Lower lobe of right lung (tissue), 2 donors: Measurements from ENCODE around the gene HYAL4. TPM values are rescaled to one million over a fixed set of nuclear protein-coding genes. Genes with fewer than 3 reads are reported as not detected.

ENCODE experiments used
- ATAC-seq, 2 donors: fragments of 200-7000 bp; cut with Tn5 transposase; one replicate each; pipeline ENCODE4 v1.9.1; 2020 to 2022; ENCODE audit warnings: mild to moderate bottlenecking in 2 of 2, moderate library complexity in 2 of 2
- DNase-seq: peaks from one replicate; pipeline ENCODE4 v3.0.0-alpha.2; 2020
- H3K27ac ChIP-seq: fragments of 200-600 bp; one replicate; pipeline ENCODE4 v1.8.0; 2022
- H3K27me3 ChIP-seq: fragments of 200-600 bp; one replicate; pipeline ENCODE4 v1.8.0; 2022; ENCODE audit warnings: low read depth
- H3K36me3 ChIP-seq: fragments of 200-600 bp; one replicate; pipeline ENCODE4 v1.8.0; 2022; ENCODE audit warnings: mild to moderate bottlenecking
- H3K4me1 ChIP-seq: fragments of 200-600 bp; one replicate; pipeline ENCODE4 v1.8.0; 2022
- H3K4me3 ChIP-seq: fragments of 200-600 bp; one replicate; pipeline ENCODE4 v1.8.0; 2022; ENCODE audit warnings: mild to moderate bottlenecking
- H3K9me3 ChIP-seq: fragments of 200-600 bp; one replicate; pipeline ENCODE4 v1.8.0; 2022
- intact Hi-C: fragments of 100-400 bp; cut with DNase I; formaldehyde crosslinking; loops from one replicate; pipeline ENCODE4 v1.11.0; 2022
- total RNA-seq: library from RNA; stranded (reverse); fragmentation: NEBNext Ultra II Directional; extraction: Animal tissue kit (Norgen Biotek cat#: 25700); gene quantifications from one replicate; pipeline ENCODE4 v1.2.1, GENCODE V29; 2021
- TF ChIP-seq, protein P1 (sequence below): fragments of 200-600 bp; IDR thresholded peaks from one replicate; pipeline ENCODE4 v1.8.0; 2022; ENCODE audit warnings: antibody characterized with exemption, mild to moderate bottlenecking
- donor health status: DM: no; HTN: yes; CAD: no; lungs with severe emphysema.

Gene HYAL4
- total RNA-seq, 1 donor from 2014 or later, result not detected

GRCh38 chr7:123917878-123918277 is 72.9 kb downstream of the HYAL4 start:
- Histone ChIP-seq H3K9me3 (no peaks in the 10 kb centered on the region), H3K4me1 (no peaks in the 10 kb centered on the region), H3K27me3 (no peaks in the 10 kb centered on the region), H3K4me3 (no peak overlapping the region), H3K36me3 (no peaks in the 10 kb centered on the region), H3K27ac (no peak overlapping the region)
- ATAC-seq (no peak), DNase-seq (no peak)
- TF ChIP-seq, protein P1, sequence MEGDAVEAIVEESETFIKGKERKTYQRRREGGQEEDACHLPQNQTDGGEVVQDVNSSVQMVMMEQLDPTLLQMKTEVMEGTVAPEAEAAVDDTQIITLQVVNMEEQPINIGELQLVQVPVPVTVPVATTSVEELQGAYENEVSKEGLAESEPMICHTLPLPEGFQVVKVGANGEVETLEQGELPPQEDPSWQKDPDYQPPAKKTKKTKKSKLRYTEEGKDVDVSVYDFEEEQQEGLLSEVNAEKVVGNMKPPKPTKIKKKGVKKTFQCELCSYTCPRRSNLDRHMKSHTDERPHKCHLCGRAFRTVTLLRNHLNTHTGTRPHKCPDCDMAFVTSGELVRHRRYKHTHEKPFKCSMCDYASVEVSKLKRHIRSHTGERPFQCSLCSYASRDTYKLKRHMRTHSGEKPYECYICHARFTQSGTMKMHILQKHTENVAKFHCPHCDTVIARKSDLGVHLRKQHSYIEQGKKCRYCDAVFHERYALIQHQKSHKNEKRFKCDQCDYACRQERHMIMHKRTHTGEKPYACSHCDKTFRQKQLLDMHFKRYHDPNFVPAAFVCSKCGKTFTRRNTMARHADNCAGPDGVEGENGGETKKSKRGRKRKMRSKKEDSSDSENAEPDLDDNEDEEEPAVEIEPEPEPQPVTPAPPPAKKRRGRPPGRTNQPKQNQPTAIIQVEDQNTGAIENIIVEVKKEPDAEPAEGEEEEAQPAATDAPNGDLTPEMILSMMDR, result no peak
- intact Hi-C loops, result no loop called here

DNA sequence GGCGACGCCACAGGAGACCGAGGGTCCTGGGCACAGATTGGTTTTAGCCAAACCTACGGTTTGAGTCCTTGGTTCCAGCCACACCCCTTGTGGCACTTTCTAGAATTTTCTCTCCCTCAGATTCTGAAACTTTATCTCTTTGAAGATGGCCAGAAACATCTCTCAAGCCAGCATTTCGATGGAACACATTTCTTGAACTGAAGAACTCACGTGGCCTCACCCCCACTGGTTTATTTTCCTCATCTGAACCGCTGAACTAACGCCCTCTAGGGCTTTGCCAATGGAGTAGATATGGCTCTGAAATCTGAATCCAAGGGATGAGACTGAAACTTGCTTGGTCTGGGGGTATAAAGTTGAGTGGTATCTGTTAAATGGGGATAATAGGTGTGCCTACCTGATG is 73.3 kb downstream of the HYAL4 start:
- no peak overlapping the region for H3K27ac ChIP-seq
- intact Hi-C loops, result no loop called here
- TF ChIP-seq, protein P1, result no peak
- H3K36me3 ChIP-seq, result no peaks in the 10 kb centered on the region
- ATAC-seq, result no peak
- H3K27me3 ChIP-seq, result no peaks in the 10 kb centered on the region
- no peaks in the 10 kb centered on the region for H3K4me1 ChIP-seq
- DNase-seq, result no peak
- no peak overlapping the region for H3K4me3 ChIP-seq
- no peaks in the 10 kb centered on the region for H3K9me3 ChIP-seq

GRCh38 chr7:123923599-123923998 is 78.6 kb downstream of the HYAL4 start:
- ATAC-seq (no peak), DNase-seq (no peak)
- Histone ChIP-seq H3K9me3 (no peaks in the 10 kb centered on the region), H3K36me3 (no peaks in the 10 kb centered on the region), H3K27ac (no peak overlapping the region), H3K27me3 (no peaks in the 10 kb centered on the region), H3K4me1 (no peaks in the 10 kb centered on the region), H3K4me3 (no peak overlapping the region)
- intact Hi-C loops, result no loop called here
- TF ChIP-seq, protein P1, result no peak

DNA sequence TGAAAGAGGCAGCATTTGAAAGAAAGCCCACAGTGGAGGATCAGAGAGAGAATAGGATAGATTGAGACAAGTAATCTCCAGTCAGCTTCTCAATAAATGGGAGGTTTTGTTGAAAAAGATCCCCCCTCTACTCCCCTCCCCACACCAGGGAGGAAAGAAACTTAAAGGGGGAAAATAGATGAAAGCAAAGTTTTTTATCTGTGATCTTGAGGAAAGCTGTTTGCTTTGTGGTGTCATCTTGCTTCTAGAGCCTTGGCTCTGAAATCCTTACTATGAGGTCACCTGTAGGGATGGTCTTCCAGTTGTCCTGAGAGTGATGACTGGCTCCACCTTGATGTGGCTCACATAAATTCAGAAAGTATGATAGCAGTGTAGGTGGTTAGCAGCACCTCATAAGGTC is 80.0 kb downstream of the HYAL4 start, which contains the start of gene SPAM1:
Gene SPAM1 (plus strand): TSS at position 301 of the 400 bp plus-strand sequence. CDS start 28,330 bp downstream, outside the sequence.
- intact Hi-C loops, result no loop called here
- ATAC-seq (no peak), DNase-seq (no peak)
- Histone ChIP-seq H3K36me3 (no peaks in the 10 kb centered on the region), H3K4me1 (no peaks in the 10 kb centered on the region), H3K9me3 (no peaks in the 10 kb centered on the region), H3K27ac (no peak within 1 kb of the TSS), H3K4me3 (no peak within 1 kb of the TSS), H3K27me3 (no peaks in the 10 kb centered on the region)
- TF ChIP-seq, protein P1, result no peak

Other genes with a start within 250 kb of the HYAL4 start
- not detected for gene ASB15, start 243.3 kb upstream of the HYAL4 start, total RNA-seq
- not detected for gene LMOD2, start 189.3 kb upstream of the HYAL4 start, total RNA-seq
- gene WASL, start 96.2 kb upstream of the HYAL4 start, total RNA-seq, result 33.3 TPM
- not detected for gene SPAM1, start 80.1 kb downstream of the HYAL4 start, total RNA-seq
- gene TMEM229A, start 187.9 kb downstream of the HYAL4 start, total RNA-seq, result not detected